Stimulated activated CD8-positive, alpha-beta memory T cell treated with anti-CD3 and anti-CD28 coated beads, Interleukin-7, amount 100 ng/mL, for 4 hours (primary cell): ENCODE data around the gene IGSF9B.
A peak's percentile ranks its signal among the peaks of the same experiment; 100 is the strongest.

Experiments
- DNase-seq, 2 donors: peaks; one replicate each; pipeline ENCODE4 v3.0.0-alpha.2; 2020; ENCODE audit warnings: low read depth in 2 of 2

The IGSF9B gene

GRCh38 chr11:133938166-133938565, 18.6 kb downstream of the IGSF9B start:
- DNase-seq, result no peak

- DNase-seq, result no peak
Measured at GRCh38 chr11:133937468-133937867, 19.3 kb downstream of the IGSF9B start.

- DNase-seq, result no peak
Measured at GRCh38 chr11:133937015-133937414, 19.8 kb downstream of the IGSF9B start.

- DNase-seq, result no peak
Measured at GRCh38 chr11:133936592-133936991, 20.2 kb downstream of the IGSF9B start.

- DNase-seq, result no peak
Measured at GRCh38 chr11:133936136-133936535, 20.6 kb downstream of the IGSF9B start.

- DNase-seq, result no peak
Measured at GRCh38 chr11:133935551-133935910, 21.2 kb downstream of the IGSF9B start.

- DNase-seq, result no peak
Measured at GRCh38 chr11:133934599-133935550, 21.9 kb downstream of the IGSF9B start.

GRCh38 chr11:133934096-133934495, 22.7 kb downstream of the IGSF9B start:
- DNase-seq, result no peak

GRCh38 chr11:133931449-133932060, 25.2 kb downstream of the IGSF9B start:
- no peak for DNase-seq

GRCh38 chr11:133930767-133931448, 25.9 kb downstream of the IGSF9B start:
- DNase-seq, result no peak

GRCh38 chr11:133930053-133930766, 26.6 kb downstream of the IGSF9B start:
- no peak for DNase-seq

- no peak for DNase-seq
Measured at GRCh38 chr11:133929401-133930052, 27.2 kb downstream of the IGSF9B start.

- peak in 1 of 2 donors; percentile 38 for DNase-seq
Measured at GRCh38 chr11:133928628-133929059, 28.1 kb downstream of the IGSF9B start.

GRCh38 chr11:133927690-133928627, 28.8 kb downstream of the IGSF9B start:
- DNase-seq, result peak; percentile 31 to 32

- no peak for DNase-seq
Measured at GRCh38 chr11:133926466-133927246, 30.1 kb downstream of the IGSF9B start.

GRCh38 chr11:133925756-133926155, 31.0 kb downstream of the IGSF9B start:
- DNase-seq, result no peak

- DNase-seq, result no peak
Measured at GRCh38 chr11:133924661-133925060, 32.1 kb downstream of the IGSF9B start.

GRCh38 chr11:133922078-133922870, 34.5 kb downstream of the IGSF9B start:
- DNase-seq, result no peak

- DNase-seq, result no peak
Measured at GRCh38 chr11:133921513-133921912, 35.3 kb downstream of the IGSF9B start.
